Measurements from ENCODE around the gene GDF7.

The GDF7 gene

DNA sequence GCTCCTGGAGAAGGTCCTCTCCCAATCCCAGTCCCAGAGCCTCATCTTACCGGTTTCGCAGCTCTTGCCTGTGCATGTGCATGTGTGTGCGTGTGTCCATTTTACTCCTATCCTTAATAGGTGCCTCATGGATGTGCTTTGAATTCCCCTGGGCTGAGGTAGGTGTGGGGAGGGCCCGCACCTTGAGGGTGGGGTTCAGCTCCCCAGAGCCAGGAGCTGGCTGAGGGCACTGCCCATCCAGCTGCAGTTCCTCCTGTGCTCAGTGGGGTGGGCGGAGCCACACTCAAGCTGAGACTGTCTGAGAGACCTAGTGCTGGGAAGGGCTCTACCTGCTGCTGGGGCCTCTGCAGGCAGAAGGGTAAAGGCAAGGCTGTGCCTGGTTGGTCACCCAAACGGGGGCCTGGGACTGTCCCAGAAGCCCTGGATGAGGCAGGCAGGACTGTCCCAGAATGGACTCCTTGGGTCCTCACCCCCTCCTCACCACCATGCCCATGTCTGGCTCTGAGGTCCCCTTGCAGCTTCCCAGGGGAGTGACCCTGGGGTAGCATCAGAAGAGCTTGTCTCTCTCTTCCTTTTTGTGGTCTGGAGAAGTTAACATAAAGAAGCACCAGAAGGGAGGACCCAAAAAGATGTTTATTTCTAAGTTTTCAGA, 8.9 kb downstream of the GDF7 start:
- no peak for DNase-seq

DNA sequence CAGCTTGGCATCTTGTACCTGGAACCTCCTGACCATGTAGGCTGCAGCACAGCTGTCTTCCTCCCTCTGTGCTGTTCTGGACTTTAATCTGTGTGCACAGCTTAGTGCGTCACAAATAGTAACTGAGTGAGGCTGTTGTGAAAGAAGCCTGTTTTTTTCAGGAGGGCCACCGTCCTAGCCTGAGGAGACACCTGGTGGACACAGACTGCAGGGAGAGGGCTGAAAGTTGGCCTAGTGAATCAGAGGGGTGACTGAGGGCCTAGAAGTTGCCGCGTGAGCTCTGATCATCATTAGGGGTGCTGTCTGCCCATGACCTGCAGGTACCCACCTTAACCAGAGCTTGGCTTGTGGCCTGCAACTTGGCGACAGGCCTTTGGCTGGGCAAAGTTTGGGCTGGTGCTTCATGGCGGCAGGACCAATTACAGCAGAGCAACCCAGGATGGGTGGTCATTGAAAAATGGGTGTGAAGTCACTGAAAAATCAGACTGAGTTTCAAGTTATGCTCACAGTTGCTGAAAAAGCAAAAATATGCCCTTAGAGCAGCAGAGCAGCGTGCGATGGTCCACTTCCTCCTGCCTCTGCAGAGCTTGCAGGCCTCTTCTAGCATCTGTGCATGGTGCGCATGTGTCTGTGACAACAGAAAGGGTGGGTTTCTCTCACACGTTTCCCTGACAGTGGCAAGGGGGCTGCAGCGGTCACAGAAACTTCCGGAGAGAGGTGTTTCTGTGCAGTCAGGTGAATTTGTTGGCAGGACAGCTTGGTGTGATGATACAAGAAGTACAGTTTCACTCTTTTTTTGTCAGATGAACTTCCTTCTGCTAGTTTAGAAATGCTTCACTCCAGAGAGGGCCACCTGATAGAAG, 9.6 kb downstream of the GDF7 start:
- DNase-seq = no peak

DNA sequence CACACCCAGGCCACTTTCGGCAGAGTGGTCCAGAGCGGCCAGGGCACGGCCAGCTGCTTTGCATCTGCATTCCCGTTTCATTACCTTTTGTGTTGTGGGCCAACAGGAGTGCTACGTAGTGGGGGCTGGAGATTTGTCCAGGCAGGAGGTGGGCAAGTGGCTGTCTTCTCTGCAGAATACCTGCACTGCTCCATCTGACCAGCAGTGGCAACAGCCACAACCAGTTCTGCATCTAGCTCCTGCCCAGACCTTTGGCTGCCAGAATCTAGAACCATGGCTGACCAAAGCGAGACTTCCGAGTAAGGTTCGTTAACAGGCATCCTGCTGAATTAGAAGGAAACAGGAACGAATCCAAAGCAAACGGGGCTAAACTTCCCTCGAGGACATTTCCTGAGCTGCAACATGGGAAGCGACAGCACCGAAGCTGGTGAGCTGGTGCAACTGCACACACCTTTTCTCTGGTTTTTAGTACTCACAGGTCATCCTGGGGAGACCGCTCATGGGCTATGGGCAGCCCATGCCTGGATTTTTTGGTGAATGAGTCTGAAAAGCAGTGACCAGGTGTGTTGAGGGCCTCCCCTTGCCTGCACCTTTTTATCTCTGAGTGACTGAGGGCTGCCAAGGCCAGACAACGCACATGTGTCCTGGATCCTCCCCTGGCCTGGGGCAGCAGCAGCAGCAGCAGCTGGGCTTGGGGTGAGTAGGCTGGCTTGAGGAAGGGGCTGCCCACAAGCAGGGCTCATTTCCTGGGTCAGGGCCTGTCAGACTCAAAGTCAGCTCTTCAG, 10.5 kb downstream of the GDF7 start:
- no peak for DNase-seq

DNA sequence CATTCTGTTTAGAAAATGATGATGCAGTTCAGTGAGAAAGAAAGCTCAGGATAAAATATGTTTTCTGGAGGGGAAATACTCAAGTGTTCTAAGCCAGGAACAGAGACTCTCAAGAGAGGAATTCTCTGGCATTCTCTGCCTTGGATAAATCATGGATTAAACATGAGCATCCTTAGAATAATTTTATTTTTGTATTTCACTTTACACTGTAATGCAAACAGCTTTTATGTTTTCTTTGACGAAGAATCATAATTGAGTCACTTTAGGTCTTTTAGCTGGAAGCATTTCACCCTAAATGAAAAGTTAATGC, 11.1 kb downstream of the GDF7 start:
- no peak for DNase-seq

DNA sequence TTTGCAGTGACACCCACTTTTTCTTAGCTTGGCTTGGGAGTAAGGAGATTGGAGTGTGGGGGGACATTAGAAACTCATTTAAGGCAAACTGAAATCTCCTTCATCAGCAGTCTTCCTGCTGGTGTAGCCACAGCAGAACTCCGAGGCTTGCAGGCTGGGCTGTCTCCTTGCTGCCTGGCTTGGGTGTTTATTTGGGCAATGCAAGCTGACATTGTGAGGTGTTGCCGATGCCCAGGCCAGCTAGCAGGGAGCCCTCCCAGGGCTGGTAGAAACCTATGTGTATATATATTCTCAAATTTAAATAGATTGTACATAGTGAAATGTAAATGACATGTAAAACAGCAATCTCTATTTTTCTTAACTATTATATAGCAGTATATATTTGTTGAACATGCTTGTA, 11.8 kb downstream of the GDF7 start:
- DNase-seq = no peak

DNA sequence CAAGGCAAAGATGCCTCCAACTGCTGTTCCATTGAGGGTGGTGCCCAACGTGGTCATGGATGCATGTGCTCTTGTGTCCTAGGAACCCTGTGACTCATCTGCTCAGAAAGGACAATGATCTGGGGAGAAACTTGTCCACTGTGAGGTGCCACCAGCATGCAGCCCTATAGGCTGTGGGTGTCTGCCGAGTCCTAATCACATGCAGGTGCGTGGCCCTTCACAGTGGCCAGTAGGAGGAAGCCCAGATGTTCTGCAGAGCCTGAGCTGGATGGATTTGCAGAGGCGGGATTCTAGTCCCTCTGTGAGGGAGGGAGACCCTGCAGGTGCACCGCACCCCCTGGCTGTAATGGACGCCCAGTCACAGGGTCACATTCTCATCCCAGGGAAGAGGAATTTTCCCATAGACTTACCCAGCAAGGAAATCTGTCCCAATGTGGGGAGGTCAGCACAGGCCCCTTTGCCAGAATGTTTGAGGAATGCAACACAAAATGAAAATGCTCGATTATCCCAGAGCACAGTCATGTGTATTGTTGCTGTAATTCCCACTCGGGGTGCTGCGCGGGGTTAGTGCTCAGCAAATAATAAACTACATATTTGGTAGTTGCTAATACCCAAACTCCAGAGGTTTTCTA, 13.9 kb downstream of the GDF7 start:
- no peak for DNase-seq

DNA sequence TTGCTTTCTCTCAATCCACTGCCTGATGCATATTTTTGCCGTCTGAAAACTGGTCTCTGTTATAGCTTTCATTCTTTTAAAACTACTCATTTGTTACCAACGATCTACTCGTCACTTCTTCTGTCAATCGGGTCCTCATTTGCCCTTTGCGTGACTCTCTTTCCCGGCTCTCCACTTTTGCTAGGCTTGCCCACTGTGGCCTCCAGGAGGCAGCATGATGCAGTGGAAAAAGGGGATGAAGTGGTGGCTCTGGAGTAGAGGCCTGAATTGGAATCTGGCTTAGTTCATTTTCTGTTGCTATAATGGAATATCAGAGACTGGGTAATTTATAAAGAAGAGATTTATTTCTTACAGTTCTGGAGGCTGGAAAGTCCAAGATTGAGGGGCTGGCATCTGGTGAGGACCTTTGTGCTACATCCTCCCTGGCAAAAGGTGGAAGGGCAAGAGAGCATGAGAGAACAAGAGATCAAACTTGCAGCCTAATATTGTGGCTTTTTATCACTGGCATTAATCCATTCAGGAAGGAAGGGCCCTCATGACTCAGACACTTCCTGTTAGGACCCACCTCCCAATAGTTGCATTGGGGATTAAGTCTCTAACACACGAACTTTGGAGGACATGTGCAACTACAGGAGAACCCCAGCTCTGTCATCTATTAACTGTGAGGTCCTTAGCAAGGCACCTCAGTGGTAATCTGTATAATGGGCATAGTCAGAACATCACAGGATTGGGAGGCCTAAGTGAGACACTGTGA, 15.4 kb downstream of the GDF7 start:
- no peak for DNase-seq

DNA sequence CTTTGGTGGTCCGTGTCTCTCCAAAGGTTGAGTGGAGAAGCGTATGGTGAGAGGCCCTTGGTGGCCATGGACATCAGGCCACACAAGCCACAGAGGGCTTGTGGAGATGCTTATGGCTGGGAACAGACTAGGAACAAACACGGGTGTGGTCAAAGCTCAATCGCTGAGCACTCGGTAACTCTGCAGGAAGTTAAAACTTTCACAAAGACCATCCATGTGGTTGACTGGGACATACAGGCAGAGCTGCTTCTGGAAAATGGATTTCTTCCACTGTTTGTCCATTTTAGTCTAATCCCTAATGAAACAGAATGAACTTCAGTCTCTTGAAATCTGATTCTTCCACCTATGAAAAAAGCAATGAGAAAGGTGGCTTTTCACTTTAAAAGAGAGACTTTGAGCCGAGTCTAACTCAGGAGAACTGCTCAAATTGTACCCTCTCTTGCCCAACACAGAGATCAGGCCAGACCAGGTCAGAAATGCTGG, 17.7 kb downstream of the GDF7 start:
- DNase-seq = no peak

DNA sequence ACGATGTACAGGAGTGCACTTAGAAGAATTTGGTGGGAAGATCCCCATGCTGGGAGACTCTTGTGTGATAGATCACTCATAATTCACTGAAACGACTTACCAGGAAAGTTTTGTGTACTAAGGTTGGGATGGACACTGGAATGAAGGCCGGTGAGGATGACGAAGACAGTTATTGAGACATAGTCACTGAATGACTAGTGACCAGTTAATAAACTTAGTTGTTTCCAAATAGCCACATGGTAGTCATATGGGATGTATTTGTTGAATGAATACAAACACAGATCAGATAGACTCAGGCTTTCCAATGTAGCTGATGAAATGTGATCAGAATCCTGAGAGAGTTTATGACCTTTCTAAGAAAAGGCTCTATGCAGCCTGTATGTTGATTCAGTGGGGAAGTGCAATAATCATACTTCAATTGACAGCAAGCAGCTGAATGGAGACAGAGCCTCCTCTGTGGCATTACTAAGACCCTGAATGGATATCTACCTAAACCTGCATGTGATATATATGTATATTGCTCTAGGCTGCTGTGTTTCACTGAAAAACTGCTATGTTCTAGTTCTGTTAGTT, 20.4 kb downstream of the GDF7 start:
- no peak for DNase-seq

DNA sequence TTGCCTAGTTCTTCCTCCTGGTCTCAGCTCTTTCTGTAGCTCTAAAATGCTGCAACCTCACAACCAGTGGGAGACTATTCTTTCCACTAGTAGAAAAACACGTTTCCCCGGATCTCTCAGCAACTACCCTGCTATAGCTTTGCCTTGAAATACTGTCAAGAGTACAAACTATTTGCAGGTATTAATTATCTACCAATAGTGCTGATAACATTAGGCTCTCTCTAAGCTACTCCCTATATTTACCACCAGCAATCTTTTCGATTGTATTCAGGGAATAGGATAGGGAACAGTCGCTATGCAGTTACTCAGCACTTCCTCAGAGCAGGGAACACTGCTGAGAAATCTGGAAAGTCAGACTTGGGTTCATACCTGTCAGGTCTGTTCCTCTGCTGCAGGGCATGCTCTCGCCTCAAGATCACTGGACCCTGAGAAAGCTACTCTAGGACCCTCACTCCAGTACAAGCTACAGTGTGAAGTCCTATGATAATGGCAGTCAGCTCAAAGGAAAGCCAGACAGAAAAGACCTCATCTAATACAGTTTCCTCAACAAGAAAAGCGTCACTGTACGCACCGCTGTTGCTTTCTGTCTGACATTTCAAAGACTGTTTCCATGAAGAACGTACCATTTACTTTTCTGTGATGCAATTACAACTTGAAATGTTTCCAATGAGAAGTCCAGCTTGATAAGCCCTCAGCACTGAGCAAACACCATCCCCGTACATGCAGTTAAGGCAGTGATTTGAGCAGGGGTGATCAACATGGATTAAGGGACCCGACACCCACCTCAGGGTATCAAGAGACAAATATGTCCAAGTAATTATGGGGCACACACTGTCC, 22.7 kb downstream of the GDF7 start:
- no peak for DNase-seq

DNA sequence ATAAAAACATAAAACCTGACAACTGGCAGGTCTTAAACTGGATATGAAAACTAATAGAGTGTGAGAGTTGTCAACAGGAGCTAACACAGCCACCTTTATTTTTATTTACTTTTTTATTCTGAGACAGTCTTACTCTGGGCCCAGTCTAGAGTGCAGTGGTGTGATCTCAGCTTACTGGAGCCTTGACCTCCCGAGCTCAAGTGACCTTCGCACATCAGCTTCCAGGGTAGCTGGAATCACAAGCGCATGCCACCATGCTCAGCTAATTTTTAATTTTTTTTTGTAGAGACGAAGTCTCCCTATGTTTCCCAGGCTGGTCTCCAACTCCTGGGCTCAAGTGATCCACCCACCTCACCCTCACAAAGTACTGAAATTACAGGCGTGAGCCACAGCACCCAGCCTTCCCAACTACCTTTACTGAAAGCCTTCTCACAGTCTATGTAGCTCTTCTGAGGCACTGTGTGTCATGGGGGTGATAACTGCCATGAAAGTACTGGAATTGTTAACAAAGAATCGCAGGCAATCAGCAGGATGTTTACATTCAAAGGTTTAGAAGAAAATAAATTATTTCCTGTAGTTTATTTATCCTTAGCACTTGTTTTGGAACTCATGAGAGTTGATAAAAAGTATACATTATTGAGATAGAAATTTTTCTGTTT, 24.3 kb downstream of the GDF7 start:
- DNase-seq = no peak

DNA sequence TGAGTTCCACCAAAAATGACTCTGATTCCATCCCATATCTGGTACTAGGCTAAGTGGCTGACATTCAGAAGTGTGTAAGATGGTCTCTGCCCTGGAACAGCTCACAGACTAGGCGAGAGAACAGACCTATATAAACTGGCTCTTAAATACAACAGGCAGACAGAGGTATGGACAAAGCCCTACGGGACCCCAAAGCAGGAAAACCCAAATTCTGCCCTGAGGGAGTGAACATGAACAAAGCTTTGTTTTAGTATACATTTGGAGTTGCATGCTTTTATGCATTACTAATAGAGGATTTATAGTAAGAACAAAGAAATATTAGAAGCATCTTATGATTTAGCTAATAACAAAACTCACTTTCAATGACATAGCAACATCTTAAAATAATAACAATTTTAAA, 25.1 kb downstream of the GDF7 start:
- no peak for DNase-seq

DNA sequence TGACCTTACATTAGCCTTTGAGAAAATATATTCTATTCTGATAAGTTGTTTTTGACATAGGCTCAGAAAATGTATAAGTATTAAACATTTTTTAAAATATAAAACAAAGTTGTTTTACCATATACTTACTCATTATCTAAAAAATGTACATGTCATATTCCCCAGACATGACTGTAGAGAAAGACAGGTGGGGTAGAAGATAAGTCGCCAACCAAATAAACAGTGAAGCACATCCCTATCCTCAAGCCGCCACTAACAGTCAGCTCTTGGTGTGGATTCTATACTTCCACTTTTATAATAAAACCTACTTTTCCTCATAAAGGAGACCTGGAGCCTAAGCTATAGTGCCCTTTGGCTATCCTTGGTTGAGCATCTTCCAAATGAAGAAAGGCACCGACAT, 26.4 kb downstream of the GDF7 start:
- no peak for DNase-seq

DNA sequence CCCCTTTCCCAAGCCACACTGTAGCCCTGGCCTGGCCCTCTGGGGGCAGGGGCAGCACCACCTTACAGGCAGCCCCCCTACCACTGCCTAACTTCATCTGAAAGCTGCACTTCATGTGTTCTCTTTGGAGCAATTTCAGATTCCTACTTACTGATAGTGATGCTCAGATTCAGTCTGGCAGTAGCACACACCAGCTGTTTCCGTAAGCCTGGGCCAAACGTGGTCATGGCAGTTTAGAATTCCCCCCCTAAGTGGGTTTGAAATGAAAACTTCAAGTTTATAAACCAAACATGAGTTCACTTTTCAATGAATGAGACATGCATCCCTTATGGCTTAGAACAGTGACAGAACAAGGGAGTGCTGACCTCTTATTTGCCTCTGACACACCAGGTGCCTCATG, 29.4 kb downstream of the GDF7 start:
- DNase-seq = no peak

DNA sequence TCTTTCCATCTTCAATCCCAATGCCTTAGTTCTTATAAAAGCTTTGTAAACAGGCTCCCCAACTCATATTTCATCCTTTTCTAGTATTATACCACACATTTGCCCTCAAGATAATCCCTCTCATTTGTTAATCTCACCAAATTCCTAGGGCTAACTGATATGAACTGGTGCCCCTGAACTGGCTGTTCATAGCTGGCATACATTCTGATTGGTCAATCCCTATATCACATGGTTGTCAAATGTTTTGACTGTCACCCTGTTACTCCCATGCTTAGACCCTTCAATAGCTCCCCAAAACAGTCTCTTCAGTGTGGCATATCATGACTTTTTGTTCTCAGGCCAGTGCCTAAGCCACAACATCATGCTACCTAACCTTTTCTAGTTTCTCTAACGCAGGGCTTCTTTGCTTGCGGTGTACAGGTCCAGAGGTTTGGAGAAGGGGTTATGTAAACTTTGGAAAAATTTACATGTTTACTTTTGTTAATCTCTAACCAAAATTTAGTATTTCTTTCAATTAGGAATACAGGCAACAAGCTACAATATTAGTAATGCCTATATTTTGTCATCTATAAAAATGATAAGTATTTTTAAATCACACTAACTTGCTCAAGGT, 30.5 kb downstream of the GDF7 start:
- no peak for DNase-seq

DNA sequence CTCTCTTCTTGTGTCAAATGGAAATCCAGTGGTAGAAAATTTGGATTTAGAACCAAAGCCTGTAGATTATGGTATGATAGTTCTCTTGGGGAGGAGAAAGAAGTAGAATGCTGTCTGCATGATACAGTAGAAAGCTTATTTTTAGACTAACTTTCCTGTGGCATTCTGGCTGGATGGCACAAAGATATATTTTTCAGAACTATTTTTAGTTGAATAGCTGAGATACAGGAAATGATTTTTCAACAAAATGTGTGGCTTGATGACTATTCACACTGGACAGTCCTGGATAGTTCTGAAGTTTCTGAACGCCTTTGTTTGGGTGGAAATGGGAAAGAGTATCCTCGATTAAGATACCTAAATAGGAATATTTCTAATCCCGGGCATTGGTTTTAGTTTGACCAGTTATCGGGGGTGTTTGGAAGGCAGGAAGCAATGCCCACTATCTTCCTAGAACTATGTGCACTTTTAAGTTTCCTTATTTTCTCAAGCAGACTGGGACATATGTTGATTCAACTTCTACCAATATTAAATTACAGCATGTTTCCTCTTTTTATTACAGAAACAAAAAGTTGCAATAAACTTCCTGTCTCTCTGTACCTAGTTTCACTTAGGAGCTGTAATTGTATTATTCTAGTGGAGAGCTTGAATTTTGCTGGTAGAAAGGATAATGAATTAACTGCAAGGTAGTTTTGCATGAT, 32.1 kb downstream of the GDF7 start:
- no peak for DNase-seq

DNA sequence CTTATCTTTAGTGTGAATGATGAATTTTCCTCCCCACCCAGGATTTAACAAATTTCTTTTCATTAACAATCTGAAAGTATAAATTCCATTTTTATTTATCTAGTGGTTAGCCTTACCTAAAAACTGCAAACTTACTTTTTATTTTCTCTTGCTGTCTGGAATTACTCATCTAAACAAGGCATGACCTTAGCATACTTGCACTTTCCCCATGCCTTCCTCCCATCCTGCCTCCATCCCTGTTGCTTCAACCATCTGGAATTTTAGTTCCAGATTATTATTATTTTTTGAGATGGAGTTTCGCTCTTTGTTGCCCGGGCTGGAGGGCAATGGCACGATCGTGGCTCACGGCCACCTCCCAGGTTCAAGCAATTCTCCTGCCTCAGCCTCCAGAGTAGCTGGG, 35.6 kb downstream of the GDF7 start:
- no peak for DNase-seq

DNA sequence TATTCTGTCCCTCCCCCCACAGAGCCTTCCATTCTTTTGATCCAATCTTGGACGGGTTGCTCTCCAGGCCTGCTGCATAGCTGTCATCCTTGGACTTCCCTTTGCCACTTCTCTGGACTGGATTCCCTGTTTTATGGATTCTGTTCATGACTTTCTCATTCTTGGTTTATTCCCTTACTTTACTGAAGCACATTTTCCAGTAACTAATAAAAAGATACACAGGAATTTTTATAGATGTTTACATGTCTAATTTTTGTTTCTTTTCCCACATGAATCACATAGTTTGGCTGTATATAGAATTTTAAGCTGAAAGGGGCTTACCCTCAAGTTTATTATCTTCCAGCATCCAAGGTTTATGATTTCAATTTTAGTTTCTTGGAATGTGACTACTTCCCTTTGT, 37.9 kb downstream of the GDF7 start:
- no peak for DNase-seq

DNA sequence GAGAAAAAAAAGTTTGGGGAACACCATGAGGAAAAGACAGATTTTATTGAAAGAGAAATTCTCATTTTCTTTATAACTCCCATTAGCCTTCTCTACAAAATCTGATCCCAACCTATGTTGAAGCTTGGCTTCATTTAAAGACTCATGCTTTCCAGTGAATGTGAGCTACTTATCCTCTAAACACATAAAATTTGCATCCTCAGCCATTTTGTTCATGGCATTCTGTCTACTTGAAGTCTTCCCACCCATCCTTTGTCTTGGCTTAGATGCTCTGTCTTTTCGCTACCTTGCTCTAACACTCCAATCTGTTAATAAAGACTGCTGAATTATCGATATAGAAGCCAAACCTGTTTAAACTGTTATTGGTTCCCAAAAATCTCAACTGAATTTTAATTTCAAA, 39.3 kb downstream of the GDF7 start:
- no peak for DNase-seq

DNA sequence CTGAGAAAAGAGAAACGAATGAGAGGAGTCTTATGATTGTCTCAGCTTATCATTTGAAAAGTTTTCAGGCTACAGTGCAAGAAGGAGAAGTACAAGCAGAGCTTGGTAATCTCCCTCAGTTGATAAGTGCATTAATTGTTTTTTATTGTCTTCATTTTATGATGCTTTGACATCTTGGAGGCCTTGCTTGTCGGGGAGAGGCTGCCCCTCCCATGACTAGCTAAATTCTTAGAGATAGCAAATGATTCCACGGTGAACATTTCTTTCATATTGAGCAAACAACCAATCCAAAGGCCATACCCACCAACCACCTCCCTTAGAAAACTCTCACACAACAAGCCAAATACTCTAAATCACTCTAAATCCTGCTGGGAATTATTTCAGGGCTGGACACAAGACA, 39.8 kb downstream of the GDF7 start:
- DNase-seq = no peak

Data from SHP77 treated with DMSO at 0.1 percent for 48 hours (cell line).